ENCODE data around the gene RARA.

- TF ChIP-seq EZH2 (IDR thresholded peaks at IDR 0.05) (no peak), POLR2AphosphoS5 (IDR thresholded peaks at IDR 0.05; ENCODE audit: borderline replicate concordance, low read depth, low read length) (no peak), FOXP2 (optimal IDR thresholded peaks at IDR 0.05; ENCODE audit: control extremely low read depth, extremely low read length, insufficient read depth) (no peak)
These were observed 55.9 kb downstream of the RARA start for GRCh38 chr17:40364906-40365305.
